Suppressor macrophage treated with lipopolysaccharide for 1 hour (primary cell): Measurements from ENCODE around the gene BTBD7.
"Not testable (repeated sequence)": the region's sequence is repeated elsewhere in the genome, so short reads cannot be mapped to it uniquely, and the experiment has no call there.

Experiments used
- DNase-seq, 3 donors: peaks; one replicate each; pipeline ENCODE4 v3.0.0-alpha.2; 2020 to 2022

The BTBD7 gene

DNA sequence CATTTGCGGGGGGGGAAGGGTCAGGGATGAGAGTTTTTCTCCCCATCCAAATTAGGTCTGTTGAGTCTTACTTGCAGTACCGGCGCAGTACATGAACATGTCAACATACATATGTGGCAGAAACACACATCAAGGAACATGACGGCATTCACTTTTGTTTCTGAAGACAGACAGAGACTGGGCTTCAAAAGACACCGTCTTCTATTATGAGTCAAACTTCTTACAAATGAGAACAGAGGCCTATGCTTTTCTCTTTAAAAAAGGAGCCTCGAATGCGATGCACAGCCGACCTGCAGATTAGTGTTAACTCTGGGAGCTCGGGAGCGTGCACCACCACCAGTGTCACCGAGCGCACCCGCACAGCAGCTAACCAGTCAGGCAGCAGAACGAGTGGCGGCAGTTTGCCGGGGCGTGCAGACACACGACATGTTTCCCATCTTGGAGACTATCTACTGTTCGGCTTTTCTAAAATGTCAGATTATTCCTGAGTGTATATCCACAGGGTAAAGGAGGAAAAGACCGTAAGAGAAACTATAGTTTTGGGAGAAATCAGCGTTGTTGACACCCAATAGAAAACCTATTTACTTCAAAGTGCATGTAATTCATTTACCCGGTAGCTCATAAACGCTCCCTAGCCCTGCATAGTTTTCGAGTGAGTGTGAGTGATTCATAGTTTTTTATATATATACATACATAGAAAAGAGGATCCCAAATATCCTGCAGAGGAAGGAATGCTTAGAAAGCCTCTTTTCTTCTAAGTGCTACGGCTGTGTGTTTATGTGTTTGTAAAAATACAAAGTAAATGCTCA is 92.8 kb downstream of the BTBD7 start:
- DNase-seq, result no peak

DNA sequence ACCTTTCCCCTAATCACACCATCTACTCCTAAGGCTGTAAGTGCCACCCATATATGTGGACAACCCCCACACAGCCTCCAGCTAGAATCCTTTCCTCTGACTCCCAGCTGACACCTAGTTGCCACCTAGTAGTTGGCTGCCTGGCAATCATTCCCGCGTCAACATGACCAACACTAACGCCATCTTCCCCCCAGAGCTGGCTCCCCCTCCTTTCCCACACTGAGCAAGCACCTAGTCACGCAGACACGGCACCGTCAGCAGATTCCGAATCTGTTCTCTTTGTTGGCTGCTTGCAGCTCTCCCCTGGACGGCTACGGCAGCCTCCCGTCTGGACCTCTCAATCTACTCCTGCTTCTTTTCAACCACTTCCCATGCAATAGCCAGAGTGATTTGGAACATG is 98.0 kb downstream of the BTBD7 start:
- no peak for DNase-seq

DNA sequence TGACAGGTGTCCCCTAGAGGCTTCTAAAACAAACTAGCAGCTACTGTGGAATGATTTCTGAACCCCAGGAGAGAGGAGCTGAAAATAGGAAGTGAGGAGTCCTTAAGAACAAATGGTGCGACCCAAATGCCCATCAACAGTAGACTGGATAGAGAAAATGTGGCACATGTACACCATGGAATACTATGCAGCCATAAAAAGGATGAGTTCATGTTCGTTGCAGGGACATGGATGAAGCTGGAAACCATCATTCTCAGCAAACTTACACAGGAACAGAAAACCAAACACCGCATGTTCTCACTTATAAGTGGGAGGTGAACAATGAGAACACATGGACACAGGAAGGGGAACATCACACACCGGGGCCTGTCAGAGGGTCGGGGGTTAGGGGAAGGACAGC is 99.8 kb downstream of the BTBD7 start:
- DNase-seq, result not testable (repeated sequence)

DNA sequence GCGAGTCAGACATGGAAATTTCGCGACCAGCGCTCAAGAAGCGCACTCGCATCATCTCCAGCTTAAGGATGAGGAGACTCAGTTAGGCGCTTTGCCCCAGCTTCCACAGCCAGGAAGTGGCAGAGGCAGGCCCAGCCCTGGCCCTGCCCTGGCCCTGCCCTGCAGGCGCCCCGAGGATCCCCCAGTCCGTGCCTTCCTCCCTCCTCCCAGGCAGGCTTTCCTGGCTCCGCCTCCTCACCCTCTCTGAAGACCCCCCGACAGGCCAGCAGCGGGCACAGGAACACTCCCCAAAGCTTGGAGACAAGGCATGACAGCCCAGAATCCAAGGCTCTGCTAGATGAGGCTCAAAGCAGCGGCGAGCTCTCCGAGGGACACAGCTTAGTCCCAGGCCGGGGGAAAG is 100.7 kb downstream of the BTBD7 start:
- no peak for DNase-seq

DNA sequence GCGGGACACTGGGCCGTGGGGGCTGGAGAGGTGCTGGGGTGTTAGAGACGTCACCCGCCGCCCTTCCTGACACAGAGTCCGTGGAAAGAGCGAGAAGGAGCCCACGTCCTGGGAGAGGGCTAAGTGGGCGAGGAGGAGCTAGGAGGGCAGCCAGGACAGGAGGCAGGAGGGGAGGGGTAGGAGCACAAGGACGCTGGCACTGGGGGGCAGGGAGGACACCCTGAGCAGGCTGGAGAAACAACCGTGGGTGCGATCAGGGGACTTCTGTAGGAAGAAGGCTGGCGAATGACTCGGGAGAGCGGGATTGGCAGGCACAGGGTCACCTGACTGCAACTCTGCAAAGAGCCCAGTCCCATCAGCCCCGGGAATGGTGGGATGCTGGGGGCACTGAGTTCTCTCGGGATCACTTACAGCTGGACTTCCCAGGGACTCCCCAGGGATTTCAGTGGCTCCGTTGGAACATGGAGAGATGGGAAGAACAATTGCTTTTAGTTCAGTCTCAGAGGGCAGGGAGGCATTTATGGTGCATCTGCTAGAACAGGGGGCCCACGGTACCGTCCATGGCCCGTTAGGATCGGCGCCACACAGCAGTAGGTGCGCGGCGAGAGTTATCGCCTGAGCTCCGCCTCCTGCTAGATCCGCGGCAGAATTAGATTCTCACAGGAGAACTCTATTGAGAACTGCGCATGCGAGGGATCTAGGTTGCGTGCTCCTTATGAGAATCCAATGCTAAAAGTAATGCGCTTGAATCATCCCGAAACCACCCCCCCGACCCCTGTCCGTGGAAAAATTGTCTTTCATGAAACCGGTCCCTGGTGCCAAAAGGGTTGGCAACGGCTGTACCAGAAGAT is 101.5 kb downstream of the BTBD7 start:
- DNase-seq, result peak in 2 of 3 donors; percentile 29 to 54

DNA sequence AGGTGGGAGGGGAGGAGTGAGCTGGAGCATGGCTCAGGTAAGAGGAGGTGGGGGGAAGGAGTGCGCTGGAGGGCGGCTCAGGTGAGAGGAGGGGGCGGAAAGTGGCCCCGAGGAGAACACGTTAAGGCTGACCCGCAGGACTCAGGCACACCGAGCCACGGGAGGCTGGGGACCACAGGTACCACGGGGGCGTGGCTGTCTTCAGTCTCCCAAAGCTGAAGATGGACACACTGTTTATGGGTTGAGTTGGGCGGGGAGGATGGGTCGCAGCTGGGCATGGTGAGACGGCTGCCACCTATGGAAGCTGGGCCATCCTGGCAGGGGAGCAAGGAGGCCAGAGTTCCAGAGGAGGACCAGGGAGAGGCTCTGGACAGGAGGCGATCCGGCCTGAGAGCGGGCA is 102.3 kb downstream of the BTBD7 start:
- DNase-seq, result no peak

DNA sequence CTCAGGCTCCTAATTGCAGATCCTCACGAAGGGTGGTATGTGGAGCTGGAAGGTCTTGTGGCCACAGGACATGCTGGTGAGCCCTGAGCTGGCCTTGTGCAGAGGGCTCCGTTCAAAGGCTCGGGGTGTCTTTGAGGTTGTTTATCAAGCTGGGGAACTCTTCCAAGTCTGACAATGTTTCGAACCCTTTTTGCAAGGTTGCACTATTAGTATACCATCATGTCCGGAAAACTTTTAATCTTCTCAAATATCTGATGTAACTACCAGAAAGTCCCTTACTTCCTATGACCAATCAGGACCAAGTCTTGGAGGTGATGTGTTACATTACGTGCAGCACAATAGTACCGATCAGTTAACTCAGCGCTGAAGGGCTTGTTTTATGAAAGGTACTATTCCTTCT is 104.3 kb downstream of the BTBD7 start:
- no peak for DNase-seq

DNA sequence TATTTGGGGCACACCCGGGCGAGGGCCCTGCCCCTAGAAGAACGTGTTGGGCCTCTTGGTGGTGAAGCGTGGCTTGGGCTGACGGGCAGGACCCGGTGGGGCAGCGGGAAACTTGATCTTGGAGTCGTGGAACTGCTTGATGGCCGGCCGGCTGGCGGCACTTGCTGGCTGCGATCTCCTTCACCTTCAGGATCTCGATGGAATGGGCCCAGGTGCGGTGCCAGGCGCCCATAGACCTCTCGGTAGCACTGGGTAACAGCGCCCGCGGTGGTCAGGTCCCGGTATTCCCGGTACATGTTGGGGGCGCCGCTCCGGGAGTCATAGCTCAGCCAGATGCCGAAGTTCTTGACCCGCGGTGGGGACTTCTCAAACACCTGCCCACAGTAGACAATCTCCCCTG is 109.3 kb downstream of the BTBD7 start:
- no peak for DNase-seq

DNA sequence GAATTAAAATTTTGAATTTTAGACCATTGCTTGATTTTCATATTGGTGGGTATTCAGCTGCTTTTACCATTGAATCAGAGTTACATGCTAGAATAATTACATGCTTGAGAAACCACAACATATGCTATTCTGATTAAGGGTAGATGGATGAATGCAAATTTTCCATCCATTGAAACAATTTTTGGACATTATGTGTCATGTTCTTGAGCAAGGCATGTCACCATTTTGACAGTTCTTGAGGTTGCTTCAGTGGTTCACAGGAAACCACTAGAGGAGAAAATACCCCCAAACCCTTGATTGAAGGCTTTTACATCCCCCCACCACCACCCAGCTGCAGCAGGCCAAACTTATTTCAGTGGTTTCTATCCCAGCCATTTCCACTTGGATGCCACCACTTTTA is 112.3 kb downstream of the BTBD7 start:
- no peak for DNase-seq

DNA sequence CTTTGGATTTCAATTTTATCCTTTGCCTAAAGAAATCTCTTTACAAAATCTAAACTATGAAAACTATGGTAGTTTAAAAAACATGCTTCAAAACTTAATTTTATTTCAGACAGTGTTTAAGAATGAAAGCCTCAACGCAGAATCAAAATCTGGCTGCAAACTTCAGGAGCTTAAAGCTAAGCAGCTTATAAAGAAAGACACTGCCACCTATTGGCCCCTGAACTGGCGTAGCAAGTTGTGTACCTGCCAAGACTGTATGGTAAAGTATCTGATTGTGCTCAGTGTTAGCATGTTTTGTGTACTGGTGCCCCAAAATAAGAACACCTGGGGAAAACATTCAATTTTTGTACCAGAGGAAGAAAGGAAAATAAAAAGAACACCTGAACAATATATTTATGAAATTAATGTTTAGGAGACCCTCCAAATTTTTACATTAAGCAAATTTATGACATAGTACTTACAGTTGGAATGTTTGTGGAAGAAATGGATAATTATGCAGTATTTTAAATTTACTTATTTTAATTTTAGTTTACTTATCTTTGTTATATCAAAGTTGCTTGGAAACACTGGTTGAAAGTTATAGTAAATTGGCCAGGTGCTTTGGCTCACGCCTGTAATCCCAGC is 113.6 kb downstream of the BTBD7 start:
- peak; percentile 61 to 69 (median 67) for DNase-seq

DNA sequence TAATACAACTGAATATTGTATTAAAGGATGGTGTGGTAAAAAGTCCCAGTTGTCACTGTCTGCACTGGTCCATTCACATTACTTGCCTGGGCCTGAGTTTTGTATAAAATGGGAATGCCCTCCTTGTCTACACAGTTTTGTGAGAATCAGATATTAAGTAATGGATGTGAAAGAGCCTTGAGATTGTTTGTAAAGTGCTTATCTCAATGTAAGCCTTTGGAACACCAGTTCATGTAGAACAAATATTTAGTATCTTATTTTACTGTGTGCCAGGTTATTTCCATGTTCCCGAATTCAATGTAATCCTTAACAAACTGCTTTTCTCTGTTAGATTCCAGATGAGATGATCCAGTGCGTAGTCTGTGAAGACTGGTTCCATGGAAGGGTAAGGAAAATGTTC is 118.2 kb downstream of the BTBD7 start:
- no peak for DNase-seq

DNA sequence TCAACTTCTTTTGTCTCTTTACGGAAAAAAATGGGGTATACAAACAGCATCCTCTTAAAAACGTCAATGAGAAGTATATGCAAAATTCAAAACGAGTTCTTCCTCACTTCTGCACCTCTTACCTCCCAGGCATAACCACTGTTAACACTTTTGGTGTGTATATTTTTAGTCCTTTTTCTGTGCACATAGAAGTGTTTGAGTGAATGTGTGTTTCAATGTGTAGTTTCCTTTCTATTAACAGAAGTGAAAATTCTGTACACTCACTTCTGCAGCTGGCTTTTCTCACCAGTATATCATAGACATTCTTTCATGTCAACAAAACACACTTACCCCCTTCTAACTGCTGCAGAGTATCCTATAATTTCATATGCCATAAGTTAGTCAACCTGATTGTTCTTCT is 120.4 kb downstream of the BTBD7 start:
- no peak for DNase-seq

DNA sequence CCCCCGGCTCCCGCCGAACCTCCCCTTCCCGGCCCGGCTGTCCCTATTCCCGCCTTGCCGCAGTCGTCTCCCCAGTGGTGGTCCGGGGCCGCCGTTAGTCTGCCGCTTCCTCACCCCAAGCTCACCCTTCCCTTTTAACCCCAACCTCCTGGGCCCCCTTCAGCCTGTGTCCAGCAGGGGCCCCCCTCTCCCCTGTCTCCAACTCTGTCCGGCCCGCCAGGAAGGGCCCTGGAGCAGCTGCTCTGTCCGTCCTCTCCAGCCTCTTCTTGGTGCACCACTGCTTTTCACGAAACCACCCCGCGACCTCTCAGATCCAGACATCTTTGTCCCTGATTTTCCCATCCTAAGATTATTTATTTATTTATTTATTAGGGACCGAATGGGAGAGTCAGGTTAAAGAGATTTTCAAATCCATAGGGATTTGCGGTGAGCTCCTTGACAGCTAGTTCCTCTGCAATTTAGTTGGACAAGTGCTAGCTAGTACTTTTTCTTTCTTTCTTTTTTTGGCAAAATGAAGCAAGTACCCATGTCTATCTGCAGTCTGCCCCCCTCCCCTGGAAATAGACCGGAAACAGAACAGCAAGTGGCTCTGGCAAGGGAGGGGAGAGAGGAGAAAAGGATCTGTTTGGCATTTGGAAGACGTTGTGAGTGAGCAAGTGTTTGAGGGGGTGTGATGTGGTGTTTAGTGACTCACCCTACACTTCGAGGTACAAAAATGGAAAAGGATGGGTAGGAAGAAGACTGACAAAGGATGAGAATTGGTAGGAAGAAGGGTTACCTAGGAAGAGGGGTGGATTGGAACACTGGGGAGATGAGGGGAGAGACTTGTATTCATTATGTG is 125.1 kb downstream of the BTBD7 start:
- DNase-seq, result peak; percentile 57 to 75 (median 66)

DNA sequence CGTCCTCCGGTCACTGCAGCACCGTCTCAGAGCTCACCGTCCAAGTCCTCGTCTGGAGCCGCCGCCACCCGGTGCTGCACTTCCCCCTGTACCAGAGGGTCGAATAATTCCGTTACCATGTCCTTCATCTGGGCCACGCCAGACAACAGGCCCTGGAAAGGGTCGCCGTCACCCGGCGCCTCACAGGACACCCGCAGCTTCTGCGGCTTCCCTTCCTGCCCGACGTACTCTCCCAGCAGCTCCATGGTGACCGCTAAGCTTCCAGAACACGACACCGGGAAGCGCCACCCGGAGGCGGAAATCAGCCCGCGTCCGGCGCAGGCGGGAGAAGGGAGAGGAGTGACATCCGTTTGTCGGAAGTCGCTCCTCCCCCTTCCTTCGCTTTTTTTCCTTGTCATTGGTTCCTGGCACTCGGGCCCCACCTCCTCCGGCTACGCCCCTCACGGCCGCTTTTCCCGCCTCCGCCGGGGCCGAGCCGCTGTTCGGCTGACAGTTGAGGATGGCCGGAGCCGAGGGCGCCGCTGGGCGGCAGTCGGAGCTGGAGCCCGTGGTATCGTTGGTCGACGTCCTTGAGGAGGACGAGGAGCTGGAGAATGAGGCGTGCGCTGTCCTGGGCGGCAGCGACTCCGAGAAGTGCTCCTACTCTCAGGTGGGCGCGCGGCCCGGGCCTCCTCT is 125.9 kb downstream of the BTBD7 start, which contains the start of the genes GON7 and UBR7:
GON7 (minus strand) TSS at position 273 of the 675 bp plus-strand sequence; CDS start at position 245, 28 bp downstream.
UBR7 (plus strand) TSS at position 464 of the 675 bp plus-strand sequence; CDS start at position 500, 36 bp downstream.
- DNase-seq, result peak; percentile 98 to 99 (median 98)

DNA sequence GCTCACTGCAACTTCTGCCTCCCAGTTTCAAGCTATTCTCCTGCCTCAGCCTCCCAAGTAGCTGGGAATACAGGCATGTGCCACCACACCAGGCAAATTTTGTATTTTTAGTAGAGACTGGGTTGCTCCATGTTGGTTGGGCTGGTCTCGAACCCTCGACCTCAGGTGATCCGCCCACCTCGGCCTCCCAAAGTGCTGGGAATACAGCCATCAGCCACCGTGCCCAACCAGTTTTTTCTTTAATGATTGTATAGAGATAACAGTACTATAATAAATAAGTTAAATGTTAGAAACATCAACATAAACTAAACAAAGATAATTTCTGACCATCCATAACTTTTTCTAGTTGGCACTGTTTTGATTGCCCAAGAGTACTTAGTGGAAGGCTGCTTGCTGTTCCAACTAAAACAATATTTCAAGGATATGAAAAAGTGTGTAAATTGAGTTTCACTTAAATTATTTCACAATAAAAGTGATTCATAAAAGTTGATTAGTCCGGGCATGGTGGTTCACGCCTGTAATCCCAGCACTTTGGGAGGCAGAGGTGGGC is 131.6 kb downstream of the BTBD7 start:
- DNase-seq, result no peak

DNA sequence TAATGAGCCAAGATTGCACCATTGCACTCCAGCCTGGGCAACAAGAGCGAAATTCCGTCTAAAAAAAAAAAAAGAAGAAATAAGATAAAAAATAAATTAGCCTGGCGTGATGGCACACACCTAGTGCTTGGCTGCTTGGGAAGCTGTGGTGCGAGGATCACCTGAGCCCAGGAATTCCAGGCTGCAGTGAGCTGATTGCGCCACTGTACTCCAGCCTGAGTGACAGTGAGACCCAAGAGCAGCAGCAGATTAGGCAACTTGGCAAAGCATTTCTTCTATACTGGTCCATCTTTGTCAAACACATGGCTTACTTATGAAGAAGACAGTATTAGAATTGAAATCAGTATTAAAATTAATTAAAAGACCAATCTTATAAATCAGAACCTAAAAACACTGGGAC is 132.3 kb downstream of the BTBD7 start:
- no peak for DNase-seq

DNA sequence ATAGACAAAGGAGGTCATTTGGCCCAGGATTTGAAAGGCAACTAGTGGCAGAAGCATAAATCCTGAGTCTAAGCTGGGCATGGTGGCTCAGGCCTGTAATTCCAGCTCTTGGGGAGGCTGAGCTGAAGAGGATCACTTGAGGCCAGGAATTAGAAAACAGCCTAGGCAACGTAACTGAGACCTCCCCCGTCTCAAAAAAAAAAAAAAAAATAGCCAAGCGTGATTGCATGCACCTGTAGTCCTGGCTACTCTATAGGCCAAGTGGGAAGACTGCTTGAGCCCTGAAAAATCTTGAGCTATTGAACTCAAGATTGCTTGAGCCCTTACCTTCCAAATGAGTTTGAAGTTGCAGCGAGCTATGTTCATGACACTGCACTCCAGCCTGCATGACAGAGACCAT is 133.8 kb downstream of the BTBD7 start:
- no peak for DNase-seq

DNA sequence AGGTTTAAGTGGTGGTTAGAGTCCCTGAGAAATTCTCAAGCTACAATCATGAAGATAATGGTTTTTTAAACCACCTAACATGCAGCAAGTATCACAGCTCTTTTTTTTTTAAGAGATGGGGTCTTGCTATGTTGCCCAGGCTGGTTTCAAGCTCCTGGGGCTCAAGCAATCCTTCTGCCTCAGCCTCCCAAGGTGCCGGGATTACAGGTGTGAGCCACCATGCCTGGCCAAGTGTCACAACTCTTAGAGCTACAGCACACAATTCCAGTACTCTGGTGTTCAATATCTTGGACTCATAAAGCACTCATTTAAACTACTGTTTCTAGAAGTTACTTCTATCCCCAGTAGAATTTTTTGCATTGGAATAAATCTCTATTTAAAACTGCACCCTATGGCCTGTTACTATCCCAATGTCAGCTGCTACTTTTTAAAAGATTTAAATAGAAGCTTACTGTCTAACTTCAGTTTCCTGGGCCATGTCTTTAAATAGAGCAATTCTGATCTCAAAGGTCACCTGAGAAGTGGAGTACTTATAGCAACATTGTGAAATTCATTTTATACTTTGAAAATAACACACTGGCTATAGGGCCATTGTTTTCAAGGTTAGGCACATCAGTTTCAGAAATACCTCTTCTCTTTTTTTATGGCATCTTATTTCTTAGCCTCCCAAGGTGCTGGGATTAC is 137.4 kb downstream of the BTBD7 start:
- DNase-seq, result no peak
